Liver (tissue), 9 donors: ENCODE data around the gene ACTN2. TPM values are rescaled to one million over a fixed set of nuclear protein-coding genes. Genes with fewer than 3 reads are reported as not detected.

Experiments
- DNase-seq: peaks from one replicate; pipeline ENCODE4 v3.0.0-alpha.2; 2017; ENCODE audit warnings: low spot score
- H3K27ac ChIP-seq, 2 donors: one replicate each; pipeline ENCODE4 v1.7.0; 2013; ENCODE audit warnings: inconsistent platforms in 2 of 2, low read length in 2 of 2, control low read depth in 1 of 2, low read depth in 1 of 2, mild to moderate bottlenecking in 1 of 2
- H3K27me3 ChIP-seq, 4 donors: one replicate each; pipeline versions ENCODE4 v1.6.1 to v1.7.0; 2013; ENCODE audit warnings: low read length in 3 of 4, inconsistent platforms in 1 of 4, mild to moderate bottlenecking in 1 of 4, moderate library complexity in 1 of 4; ENCODE audit not compliant: control insufficient read depth in 4 of 4, insufficient read depth in 4 of 4
- H3K36me3 ChIP-seq, 4 donors: one replicate each; pipeline versions ENCODE4 v1.6.1 to v1.7.0; 2013; ENCODE audit warnings: low read length in 3 of 4, mild to moderate bottlenecking in 3 of 4, low read depth in 1 of 4, moderate library complexity in 1 of 4; ENCODE audit not compliant: control insufficient read depth in 4 of 4, insufficient read depth in 3 of 4
- H3K4me1 ChIP-seq, 4 donors: one replicate each; pipeline versions ENCODE4 v1.6.1 to v1.7.0; 2013; ENCODE audit warnings: low read length in 3 of 4, mild to moderate bottlenecking in 3 of 4, moderate library complexity in 1 of 4; ENCODE audit not compliant: control insufficient read depth in 4 of 4, insufficient read depth in 4 of 4
- H3K4me3 ChIP-seq, 3 donors: one replicate each; pipeline versions ENCODE4 v1.6.1 to v1.7.0; 2013; ENCODE audit warnings: low read length in 3 of 3, control low read depth in 1 of 3, low read depth in 1 of 3, mild to moderate bottlenecking in 1 of 3
- H3K9ac ChIP-seq, 2 donors: one replicate each; pipeline ENCODE4 v1.7.0; 2013; ENCODE audit warnings: low read length in 2 of 2, mild to moderate bottlenecking in 2 of 2, moderate library complexity in 2 of 2, control low read depth in 1 of 2, low read depth in 1 of 2
- H3K9me3 ChIP-seq, 4 donors: one replicate each; pipeline versions ENCODE4 v1.6.1 to v1.7.0; 2013; ENCODE audit warnings: low read length in 3 of 4; ENCODE audit not compliant: control insufficient read depth in 4 of 4
- CTCF ChIP-seq: fragments of 150-350 bp; IDR thresholded peaks from 2 replicates; pipeline ENCODE4 v1.5.1; 2017; ENCODE audit warnings: improper control_type of control experiment, low read depth, low read length; ENCODE audit not compliant: missing input control
- EGR1 ChIP-seq, 2 donors: IDR thresholded peaks; 2 replicates each; pipeline ENCODE4 v1.6.1; 2016 to 2018; ENCODE audit warnings: antibody characterized with exemption in 2 of 2, low read depth in 2 of 2
- FOXA1 ChIP-seq: IDR thresholded peaks from 2 replicates; pipeline ENCODE4 v1.6.1; 2016; ENCODE audit warnings: antibody characterized with exemption
- FOXA2 ChIP-seq: IDR thresholded peaks from 2 replicates; pipeline ENCODE4 v1.6.1; 2016; ENCODE audit warnings: antibody characterized with exemption
- GABPA ChIP-seq, 2 donors: IDR thresholded peaks in 1 of 2; conservative IDR thresholded peaks in 1 of 2; 2 replicates each; pipeline ENCODE4 v1.6.1; 2016; ENCODE audit warnings: antibody characterized with exemption in 2 of 2, mild to moderate bottlenecking in 1 of 2, moderate library complexity in 1 of 2
- HNF4A ChIP-seq, 2 donors: conservative IDR thresholded peaks; 2 replicates each; pipeline ENCODE4 v1.6.1; 2016; ENCODE audit warnings: antibody characterized with exemption in 2 of 2, mild to moderate bottlenecking in 2 of 2
- HNF4G ChIP-seq: IDR thresholded peaks from 2 replicates; pipeline ENCODE4 v1.6.1; 2016; ENCODE audit warnings: antibody characterized with exemption
- JUND ChIP-seq, 2 donors: IDR thresholded peaks; 2 replicates each; pipeline ENCODE4 v1.6.1; 2016; ENCODE audit warnings: antibody characterized with exemption in 2 of 2
- NR2F2 ChIP-seq: IDR thresholded peaks from 2 replicates; pipeline ENCODE4 v1.6.1; 2016; ENCODE audit warnings: antibody characterized with exemption
- RAD21 ChIP-seq, 2 donors: IDR thresholded peaks; 2 replicates each; pipeline ENCODE4 v1.6.1; 2016; ENCODE audit warnings: antibody characterized with exemption in 2 of 2, mild to moderate bottlenecking in 2 of 2
- REST ChIP-seq: IDR thresholded peaks from 2 replicates; pipeline ENCODE4 v1.6.1; 2016; ENCODE audit warnings: antibody characterized with exemption, mild to moderate bottlenecking
- RXRA ChIP-seq, 2 donors: IDR thresholded peaks; 2 replicates each; pipeline ENCODE4 v1.6.1; 2017 to 2018; ENCODE audit warnings: antibody characterized with exemption in 2 of 2, mild to moderate bottlenecking in 1 of 2
- SP1 ChIP-seq: IDR thresholded peaks from 2 replicates; pipeline ENCODE4 v1.6.1; 2018; ENCODE audit warnings: antibody characterized with exemption, mild to moderate bottlenecking
- TAF1 ChIP-seq: conservative IDR thresholded peaks from 2 replicates; pipeline ENCODE4 v1.6.1; 2016; ENCODE audit warnings: antibody characterized with exemption, mild to moderate bottlenecking
- YY1 ChIP-seq: IDR thresholded peaks from 2 replicates; pipeline ENCODE4 v1.6.1; 2016; ENCODE audit warnings: antibody characterized with exemption, mild to moderate bottlenecking
- ZBTB33 ChIP-seq: IDR thresholded peaks from 2 replicates; pipeline ENCODE4 v1.6.1; 2016; ENCODE audit warnings: antibody characterized with exemption
- WGBS: extraction: QIAGEN DNeasy Blood & Tissue Kit; methylation state at CpG from one replicate; pipeline ENCODE4 v1.1.7; 2013; 5-methylcytosine and 5-hydroxymethylcytosine counted together
- polyA plus RNA-seq, 2 donors: library from polyadenylated mRNA; stranded (reverse) in 1 of 2; unstranded in 1 of 2; fragments of 200-250 nt in 1 of 2; fragments of >200 nt in 1 of 2; fragmentation: Nextera tagmentation in 1 of 2; extraction: Ambion mirVana in 1 of 2; gene quantifications; one replicate each; pipeline versions ENCODE4 v1.2.1 to v1.2.3, GENCODE V29; 2013 to 2015
- total RNA-seq, 2 donors: library from RNA; depleted of rRNA; stranded (reverse); fragments of >200 nt; gene quantifications; one replicate each; pipeline ENCODE4 v1.2.3, GENCODE V29; 2014
- TF ChIP-seq, protein P1 (sequence below): IDR thresholded peaks from 2 replicates; pipeline ENCODE4 v1.6.1; 2016; ENCODE audit warnings: antibody characterized with exemption
- TF ChIP-seq, protein P2 (sequence below): IDR thresholded peaks from 2 replicates; pipeline ENCODE4 v1.6.1; 2016; ENCODE audit warnings: antibody characterized with exemption
- donor health status: healthy.
- donor health status: healthy.
- donor health status: healthy.
- donor health status: healthy.
- donor health status: healthy.

ACTN2 gene
- total and polyA plus RNA-seq, 4 donors: 0.08 to 0.81 (median 0.15) TPM

GRCh38 chr1:236733653-236734052, 47.4 kb downstream of the ACTN2 start:
- WGBS: 79% methylated on average over 3 of the region's 3 CpGs
- DNase-seq: no peak
- no peak overlapping the region for H3K4me3 ChIP-seq
- H3K9ac ChIP-seq: no peak overlapping the region
- TF ChIP-seq CTCF: no peak
- no peak for TF ChIP-seq HNF4A (conservative IDR thresholded peaks at IDR 0.05)
- TF ChIP-seq JUND (IDR thresholded peaks at IDR 0.05): no peak
- no peak for TF ChIP-seq HNF4G
- no peak for TF ChIP-seq SP1
- no peaks in the 10 kb centered on the region for H3K36me3 ChIP-seq
- H3K4me1 ChIP-seq: no peaks in the 10 kb centered on the region
- H3K9me3 ChIP-seq: no peaks in the 10 kb centered on the region
- no peak overlapping the region for H3K27ac ChIP-seq
- no peaks in the 10 kb centered on the region for H3K27me3 ChIP-seq

GRCh38 chr1:236734141-236734765, 48.0 kb downstream of the ACTN2 start:
- 72% methylated on average over 8 of the region's 8 CpGs for WGBS
- no peaks in the 10 kb centered on the region for H3K9me3 ChIP-seq
- no peak overlapping the region for H3K27ac ChIP-seq
- H3K9ac ChIP-seq: no peak overlapping the region
- H3K27me3 ChIP-seq: no peaks in the 10 kb centered on the region
- TF ChIP-seq FOXA1 (no peak), JUND (IDR thresholded peaks at IDR 0.05) (no peak), HNF4G (no peak), GABPA (IDR thresholded peaks at IDR 0.05 in 1 of 2, conservative IDR thresholded peaks at IDR 0.05 in 1 of 2) (no peak), RXRA (IDR thresholded peaks at IDR 0.05) (no peak), REST (no peak), FOXA2 (no peak), HNF4A (conservative IDR thresholded peaks at IDR 0.05) (no peak), EGR1 (IDR thresholded peaks at IDR 0.05; ENCODE audit: low read depth in 2 of 2) (no peak), YY1 (no peak), TAF1 (no peak), SP1 (no peak), RAD21 (IDR thresholded peaks at IDR 0.05) (no peak), CTCF (no peak), ZBTB33 (no peak), NR2F2 (no peak)
- TF ChIP-seq, protein P1, sequence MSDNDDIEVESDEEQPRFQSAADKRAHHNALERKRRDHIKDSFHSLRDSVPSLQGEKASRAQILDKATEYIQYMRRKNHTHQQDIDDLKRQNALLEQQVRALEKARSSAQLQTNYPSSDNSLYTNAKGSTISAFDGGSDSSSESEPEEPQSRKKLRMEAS: no peak
- TF ChIP-seq, protein P2, sequence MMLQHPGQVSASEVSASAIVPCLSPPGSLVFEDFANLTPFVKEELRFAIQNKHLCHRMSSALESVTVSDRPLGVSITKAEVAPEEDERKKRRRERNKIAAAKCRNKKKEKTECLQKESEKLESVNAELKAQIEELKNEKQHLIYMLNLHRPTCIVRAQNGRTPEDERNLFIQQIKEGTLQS: no peak
- no peak overlapping the region for H3K4me3 ChIP-seq
- H3K36me3 ChIP-seq: no peaks in the 10 kb centered on the region
- DNase-seq: no peak
- no peaks in the 10 kb centered on the region for H3K4me1 ChIP-seq
